Gastrocnemius medialis (tissue), 4 donors: Measurements from ENCODE around the gene CRIP1. TPM values are rescaled to one million over a fixed set of nuclear protein-coding genes. Genes with fewer than 3 reads are reported as not detected.

ENCODE experiments used
- ATAC-seq, 2 donors: fragments of 150-250 bp; one replicate each; pipeline ENCODE4 v1.9.1; 2016
- DNase-seq, 2 donors: peaks; one replicate each; pipeline ENCODE4 v3.0.0-alpha.2; 2019
- H3K27ac ChIP-seq, 4 donors: fragments of 200-600 bp; sonication (generic); 1 replicate in 1 of 4; 2 replicates in 3 of 4; pipeline ENCODE4 v1.5.1; 2016 to 2018; ENCODE audit warnings: mild to moderate bottlenecking in 2 of 4, moderate library complexity in 1 of 4
- H3K27me3 ChIP-seq, 3 donors: fragments of 200-600 bp; sonication (generic) in 2 of 3; 1 replicate in 1 of 3; 2 replicates in 2 of 3; pipeline versions ENCODE4 v1.5.1 to v1.6.0; 2016 to 2019; ENCODE audit warnings: mild to moderate bottlenecking in 1 of 3, moderate library complexity in 1 of 3
- H3K36me3 ChIP-seq, 2 donors: fragments of 200-600 bp; sonication (generic) in 1 of 2; one replicate each; pipeline ENCODE4 v1.5.1; 2017 to 2018
- H3K4me1 ChIP-seq, 2 donors: fragments of 200-600 bp; sonication (generic) in 1 of 2; one replicate each; pipeline ENCODE4 v1.5.1; 2016 to 2017; ENCODE audit warnings: mild to moderate bottlenecking in 2 of 2
- H3K4me3 ChIP-seq, 4 donors: fragments of 200-600 bp; sonication (generic) in 3 of 4; 1 replicate in 1 of 4; 2 replicates in 3 of 4; pipeline ENCODE4 v1.5.1; 2016 to 2019; ENCODE audit warnings: mild to moderate bottlenecking in 2 of 4
- H3K9me3 ChIP-seq, 3 donors: fragments of 200-600 bp; sonication (generic) in 2 of 3; 1 replicate in 1 of 3; 2 replicates in 2 of 3; pipeline ENCODE4 v1.5.1; 2016 to 2019
- CTCF ChIP-seq, 5 experiments: fragments of 450-650 bp in 3 of 5; fragments of 200-600 bp in 2 of 5; sonication (generic) in 2 of 5; IDR thresholded peaks in 4 of 5; conservative IDR thresholded peaks in 1 of 5; 1 replicate in 4 of 5; 2 replicates in 1 of 5; pipeline ENCODE4 v1.5.1; 2016 to 2019; ENCODE audit warnings: antibody characterized with exemption in 5 of 5, mild to moderate bottlenecking in 3 of 5, moderate library complexity in 3 of 5
- POLR2A ChIP-seq, 2 donors: fragments of 450-650 bp; IDR thresholded peaks; one replicate each; pipeline ENCODE4 v1.6.1; 2017; ENCODE audit warnings: antibody characterized with exemption in 2 of 2, mild to moderate bottlenecking in 2 of 2, moderate library complexity in 2 of 2
- in situ Hi-C, 4 donors: fragments of 200-750 bp; cut with MboI; loops; one replicate each; pipeline versions ENCODE4 v1.15.0 to v1.8.0; 2017; ENCODE audit warnings: low sequenced_read_pairs in 4 of 4
- intact Hi-C: fragments of 100-400 bp; cut with DNase I; formaldehyde crosslinking; loops from one replicate; pipeline ENCODE4 v1.15.1; 2023; ENCODE audit warnings: low total_unique reads
- total RNA-seq, 4 donors: library from RNA; depleted of rRNA; stranded (reverse); fragments of >200 nt; gene quantifications; one replicate each; pipeline versions ENCODE4 v1.1.0 to v1.2.3, GENCODE V29; 2016

CRIP1 gene
- total RNA-seq, 4 donors from 2014 or later, result 2.6 to 7.6 (median 5.3) TPM

GRCh38 chr14:105525326-105525725, 38.6 kb downstream of the CRIP1 start:
- DNase-seq, result no peak
- H3K4me1 ChIP-seq, result peaks cover 11 to 24% of the 10 kb centered on the region in 2 donors
- in situ Hi-C loops, result no loop called here
- TF ChIP-seq POLR2A (IDR thresholded peaks at IDR 0.05) (no peak), CTCF (IDR thresholded peaks at IDR 0.05 in 4 of 5, conservative IDR thresholded peaks at IDR 0.05 in 1 of 5) (no peak)
- no peak overlapping the region for H3K4me3 ChIP-seq
- intact Hi-C loops, result no loop called here
- H3K27me3 ChIP-seq, result peaks cover 24 to 37% (median 36%) of the 10 kb centered on the region in 3 donors
- no peak overlapping the region for H3K27ac ChIP-seq
- H3K36me3 ChIP-seq, result no peaks in the 10 kb centered on the region
- ATAC-seq, result no peak
- no peaks in the 10 kb centered on the region for H3K9me3 ChIP-seq

GRCh38 chr14:105525861-105526775, 39.4 kb downstream of the CRIP1 start, which contains the start of gene TMEM121:
TMEM121 (plus strand) TSS chr14:105526583; CDS start chr14:105528835, 2,252 bp downstream.
- peak within 1 kb of the TSS; percentile 54 to 86 (median 67) for H3K4me3 ChIP-seq
- ATAC-seq, result no peak
- H3K27me3 ChIP-seq, result peaks cover 24 to 37% (median 36%) of the 10 kb centered on the region in 3 donors
- in situ Hi-C loops (no loop called here), intact Hi-C loops (no loop called here)
- peaks cover 11 to 24% of the 10 kb centered on the region in 2 donors for H3K4me1 ChIP-seq
- DNase-seq, result no peak
- no peak within 1 kb of the TSS for H3K27ac ChIP-seq
- TF ChIP-seq CTCF (IDR thresholded peaks at IDR 0.05 in 4 of 5, conservative IDR thresholded peaks at IDR 0.05 in 1 of 5) (no peak), POLR2A (IDR thresholded peaks at IDR 0.05) (no peak)
- no peaks in the 10 kb centered on the region for H3K9me3 ChIP-seq
- H3K36me3 ChIP-seq, result no peaks in the 10 kb centered on the region

- Histone ChIP-seq H3K4me3 (peak overlapping the region; percentile 54 to 86 (median 67)), H3K4me1 (peaks cover 11 to 24% of the 10 kb centered on the region in 2 donors), H3K36me3 (no peaks in the 10 kb centered on the region), H3K9me3 (no peaks in the 10 kb centered on the region), H3K27ac (no peak overlapping the region), H3K27me3 (peaks cover 24 to 37% (median 36%) of the 10 kb centered on the region in 3 donors)
- TF ChIP-seq CTCF (IDR thresholded peaks at IDR 0.05 in 4 of 5, conservative IDR thresholded peaks at IDR 0.05 in 1 of 5) (no peak), POLR2A (IDR thresholded peaks at IDR 0.05) (no peak)
- intact Hi-C loops, result no loop called here
- DNase-seq (no peak), ATAC-seq (no peak)
- in situ Hi-C loops, result no loop called here
Observed at GRCh38 chr14:105526776-105527380, 40.2 kb downstream of the CRIP1 start.

- Histone ChIP-seq H3K4me3 (peak overlapping the region; percentile 61 to 86 (median 68)), H3K27me3 (peaks cover 24 to 37% (median 32%) of the 10 kb centered on the region in 3 donors), H3K9me3 (no peaks in the 10 kb centered on the region), H3K27ac (no peak overlapping the region), H3K36me3 (no peaks in the 10 kb centered on the region), H3K4me1 (peaks cover 11 to 24% of the 10 kb centered on the region in 2 donors)
- TF ChIP-seq POLR2A (IDR thresholded peaks at IDR 0.05), result no peak
- TF ChIP-seq CTCF (IDR thresholded peaks at IDR 0.05 in 4 of 5, conservative IDR thresholded peaks at IDR 0.05 in 1 of 5), result no peak
- DNase-seq (no peak), ATAC-seq (no peak)
- in situ Hi-C loops (no loop called here), intact Hi-C loops (no loop called here)
Observed at GRCh38 chr14:105527381-105527825, 40.7 kb downstream of the CRIP1 start.
